Upper lobe of right lung (tissue), 1 donor: ENCODE results near the gene EXOC6. TPM values are rescaled to one million over a fixed set of nuclear protein-coding genes. Genes with fewer than 3 reads are reported as not detected.

ENCODE experiments used
- ATAC-seq: fragments of 200-7000 bp; cut with Tn5 transposase; one replicate; pipeline ENCODE4 v1.9.1; 2020; ENCODE audit warnings: mild to moderate bottlenecking, moderate library complexity
- DNase-seq: peaks from one replicate; pipeline ENCODE4 v3.0.0-alpha.2; 2020
- H3K27ac ChIP-seq: fragments of 200-600 bp; one replicate; pipeline ENCODE4 v1.8.0; 2022
- H3K27me3 ChIP-seq: fragments of 200-600 bp; one replicate; pipeline ENCODE4 v1.8.0; 2022; ENCODE audit warnings: mild to moderate bottlenecking
- H3K36me3 ChIP-seq: fragments of 200-600 bp; one replicate; pipeline ENCODE4 v1.8.0; 2022
- H3K4me1 ChIP-seq: fragments of 200-600 bp; one replicate; pipeline ENCODE4 v1.8.0; 2022
- H3K4me3 ChIP-seq: fragments of 200-600 bp; one replicate; pipeline ENCODE4 v1.8.0; 2022; ENCODE audit warnings: mild to moderate bottlenecking
- H3K9me3 ChIP-seq: fragments of 200-600 bp; one replicate; pipeline ENCODE4 v1.8.0; 2022
- intact Hi-C: fragments of 100-400 bp; cut with DNase I; formaldehyde crosslinking; loops from one replicate; pipeline ENCODE4 v1.11.0; 2022
- total RNA-seq: library from RNA; stranded (reverse); fragmentation: NEBNext Ultra II Directional; extraction: Animal tissue kit (Norgen Biotek cat#: 25700); gene quantifications from one replicate; pipeline ENCODE4 v1.2.1, GENCODE V29; 2021
- TF ChIP-seq, protein P1 (sequence below): fragments of 200-600 bp; IDR thresholded peaks from one replicate; pipeline ENCODE4 v1.8.0; 2022; ENCODE audit warnings: antibody characterized with exemption
- donor health status: DM: no; HTN: yes; CAD: no; lungs with severe emphysema.

The EXOC6 gene
- total RNA-seq, 1 donor from 2014 or later: 24.9 TPM

DNA sequence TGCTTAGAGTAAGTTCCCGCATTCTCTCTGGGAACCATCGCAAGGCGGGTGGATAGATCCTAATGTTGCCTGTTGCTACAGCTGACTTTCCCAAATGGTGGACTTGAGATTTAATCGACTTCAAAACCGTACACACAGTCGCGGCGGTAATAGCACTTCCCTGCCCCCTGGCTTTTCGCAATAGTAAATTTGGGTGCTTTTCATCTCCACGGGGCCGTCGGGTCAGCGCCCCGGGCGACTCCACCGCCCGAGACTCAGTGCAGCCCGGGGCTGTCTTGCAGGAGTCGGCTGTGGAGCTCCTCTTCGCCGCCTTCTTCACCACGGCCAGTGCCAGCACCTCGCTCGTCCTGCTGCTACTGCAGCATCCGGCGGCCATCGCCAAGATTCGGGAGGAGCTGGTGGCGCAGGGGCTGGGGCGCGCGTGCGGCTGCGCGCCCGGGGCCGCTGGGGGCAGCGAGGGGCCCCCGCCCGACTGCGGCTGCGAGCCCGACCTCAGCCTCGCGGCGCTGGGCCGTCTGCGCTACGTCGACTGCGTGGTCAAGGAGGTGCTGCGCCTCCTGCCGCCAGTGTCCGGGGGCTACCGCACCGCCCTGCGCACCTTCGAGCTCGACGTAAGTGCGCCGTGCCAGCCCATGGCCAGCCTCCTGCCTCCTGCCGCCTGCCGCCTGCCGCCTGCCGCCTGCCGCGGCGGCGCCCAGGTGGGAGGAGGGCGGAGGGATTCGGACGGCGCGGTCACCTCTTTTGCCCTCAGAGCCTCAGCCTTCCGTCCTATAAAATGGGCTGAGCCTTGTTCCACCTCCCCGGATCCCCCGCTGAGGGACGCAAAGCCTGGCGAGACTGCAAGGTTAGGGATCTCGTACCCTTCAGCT is 217.6 kb downstream of the EXOC6 start:
- H3K4me1 ChIP-seq: peaks cover 22% of the 10 kb centered on the region
- no peaks in the 10 kb centered on the region for H3K36me3 ChIP-seq
- intact Hi-C loops: no loop called here
- TF ChIP-seq, protein P1, sequence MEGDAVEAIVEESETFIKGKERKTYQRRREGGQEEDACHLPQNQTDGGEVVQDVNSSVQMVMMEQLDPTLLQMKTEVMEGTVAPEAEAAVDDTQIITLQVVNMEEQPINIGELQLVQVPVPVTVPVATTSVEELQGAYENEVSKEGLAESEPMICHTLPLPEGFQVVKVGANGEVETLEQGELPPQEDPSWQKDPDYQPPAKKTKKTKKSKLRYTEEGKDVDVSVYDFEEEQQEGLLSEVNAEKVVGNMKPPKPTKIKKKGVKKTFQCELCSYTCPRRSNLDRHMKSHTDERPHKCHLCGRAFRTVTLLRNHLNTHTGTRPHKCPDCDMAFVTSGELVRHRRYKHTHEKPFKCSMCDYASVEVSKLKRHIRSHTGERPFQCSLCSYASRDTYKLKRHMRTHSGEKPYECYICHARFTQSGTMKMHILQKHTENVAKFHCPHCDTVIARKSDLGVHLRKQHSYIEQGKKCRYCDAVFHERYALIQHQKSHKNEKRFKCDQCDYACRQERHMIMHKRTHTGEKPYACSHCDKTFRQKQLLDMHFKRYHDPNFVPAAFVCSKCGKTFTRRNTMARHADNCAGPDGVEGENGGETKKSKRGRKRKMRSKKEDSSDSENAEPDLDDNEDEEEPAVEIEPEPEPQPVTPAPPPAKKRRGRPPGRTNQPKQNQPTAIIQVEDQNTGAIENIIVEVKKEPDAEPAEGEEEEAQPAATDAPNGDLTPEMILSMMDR: no peak
- peaks cover 75% of the 10 kb centered on the region for H3K27me3 ChIP-seq
- H3K4me3 ChIP-seq: no peak overlapping the region
- no peaks in the 10 kb centered on the region for H3K9me3 ChIP-seq
- H3K27ac ChIP-seq: no peak overlapping the region
- DNase-seq (peak; percentile 63), ATAC-seq (no peak)

DNA sequence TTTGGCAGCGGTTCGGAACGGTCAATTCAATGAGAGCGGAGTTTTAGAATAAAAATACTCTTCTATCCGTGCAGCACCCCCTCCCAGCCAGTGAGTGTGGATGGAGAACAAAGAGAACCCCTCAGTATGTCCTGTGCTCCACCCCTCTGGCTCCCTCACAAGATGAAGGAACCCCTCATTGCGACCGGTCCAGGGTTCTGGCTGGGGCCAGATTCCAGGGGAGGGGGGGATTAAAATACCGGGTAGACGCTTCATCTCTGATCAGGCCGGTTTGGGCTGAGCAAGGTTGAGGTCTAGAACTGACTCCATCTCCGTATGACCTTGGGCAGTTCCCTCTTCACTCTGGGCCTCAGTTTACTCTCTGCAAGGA is 218.2 kb downstream of the EXOC6 start:
- Histone ChIP-seq H3K36me3 (no peaks in the 10 kb centered on the region), H3K4me3 (no peak overlapping the region), H3K27me3 (peaks cover 71% of the 10 kb centered on the region), H3K27ac (no peak overlapping the region), H3K9me3 (no peaks in the 10 kb centered on the region), H3K4me1 (peaks cover 21% of the 10 kb centered on the region)
- intact Hi-C loops: no loop called here
- ATAC-seq (no peak), DNase-seq (no peak)
- TF ChIP-seq, protein P1: no peak

DNA sequence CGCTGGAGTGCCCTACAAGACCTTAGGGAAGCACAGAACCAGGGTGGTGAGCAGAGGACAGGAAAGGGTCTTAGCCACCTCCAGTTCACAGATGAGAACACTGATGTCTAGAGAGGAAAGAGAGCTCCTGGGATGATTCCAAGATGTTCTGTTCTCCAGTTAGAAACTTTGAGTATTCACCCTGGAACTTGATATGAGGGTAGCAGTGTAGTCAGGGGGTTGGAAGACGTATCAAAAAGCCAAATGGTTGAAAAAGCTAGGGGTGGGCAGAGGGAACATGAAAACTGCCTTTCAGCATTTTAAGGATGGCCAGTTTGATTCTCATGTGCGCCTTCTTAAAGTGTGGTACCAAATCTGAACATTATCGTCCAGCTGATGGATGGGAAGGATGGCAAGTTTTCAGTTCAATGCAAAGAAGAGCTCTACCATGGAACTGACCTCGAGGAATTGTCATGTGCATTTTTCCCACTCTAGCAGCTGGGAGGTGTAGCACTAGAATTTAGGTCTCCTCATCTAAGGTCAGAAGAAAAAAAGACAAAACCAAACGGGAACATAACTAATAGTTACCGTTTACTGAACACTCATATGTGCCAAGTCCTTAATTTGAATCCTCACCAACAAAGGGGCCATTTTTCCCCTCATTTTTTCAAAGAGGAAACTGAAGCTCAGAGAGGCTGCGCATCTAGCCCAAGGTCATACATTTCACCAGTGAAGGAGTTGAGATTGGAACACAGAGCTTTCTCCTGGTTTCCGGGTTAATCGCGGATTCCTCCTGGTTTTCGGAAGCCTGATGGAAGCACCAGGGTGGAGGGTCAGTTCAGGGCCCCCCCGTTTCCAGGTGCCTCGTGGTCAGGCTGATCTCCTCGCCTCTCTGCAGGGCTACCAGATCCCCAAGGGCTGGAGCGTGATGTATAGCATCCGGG is 219.4 kb downstream of the EXOC6 start:
- intact Hi-C loops: no loop called here
- no peak for ATAC-seq
- TF ChIP-seq, protein P1: no peak
- Histone ChIP-seq H3K4me1 (peaks cover 20% of the 10 kb centered on the region), H3K27ac (no peak overlapping the region), H3K27me3 (peaks cover 71% of the 10 kb centered on the region), H3K36me3 (no peaks in the 10 kb centered on the region), H3K4me3 (no peak overlapping the region), H3K9me3 (no peaks in the 10 kb centered on the region)
- DNase-seq: no peak

DNA sequence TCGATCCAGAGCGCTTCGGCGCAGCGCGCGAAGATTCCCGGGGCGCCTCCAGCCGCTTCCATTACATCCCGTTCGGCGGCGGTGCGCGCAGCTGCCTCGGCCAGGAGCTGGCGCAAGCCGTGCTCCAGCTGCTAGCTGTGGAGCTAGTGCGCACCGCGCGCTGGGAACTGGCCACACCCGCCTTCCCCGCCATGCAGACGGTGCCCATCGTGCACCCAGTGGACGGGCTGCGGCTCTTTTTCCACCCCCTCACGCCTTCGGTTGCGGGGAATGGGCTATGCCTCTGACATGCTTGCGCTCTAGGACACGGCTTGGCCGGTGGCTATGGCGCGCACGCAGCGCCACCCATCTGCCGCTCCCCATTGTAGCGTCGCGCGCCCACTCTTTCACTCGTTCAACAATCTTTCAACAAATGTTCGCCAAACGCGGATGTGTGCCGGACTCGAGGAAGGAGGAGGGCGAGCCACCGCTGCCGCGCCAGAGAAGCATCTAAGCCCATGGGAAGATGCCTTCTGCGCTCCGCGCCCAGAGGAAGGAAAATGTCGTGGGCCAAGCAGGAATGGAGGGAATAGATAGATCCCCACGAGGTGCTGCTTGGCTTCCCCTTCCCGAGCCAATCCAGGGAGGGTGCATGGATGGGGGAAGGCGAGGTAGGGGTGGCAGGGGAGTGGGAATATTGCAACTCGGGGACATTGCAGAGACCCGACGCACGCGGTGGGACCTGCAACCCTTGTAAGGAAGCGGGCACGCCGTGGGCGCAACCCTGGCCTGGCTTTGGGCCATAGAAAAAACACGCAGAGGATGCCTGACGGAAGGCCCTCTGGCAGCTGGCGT is 220.3 kb downstream of the EXOC6 start:
- no peak for DNase-seq
- TF ChIP-seq, protein P1: no peak
- intact Hi-C loops: no loop called here
- Histone ChIP-seq H3K4me1 (peaks cover 28% of the 10 kb centered on the region), H3K27me3 (peaks cover 72% of the 10 kb centered on the region), H3K36me3 (no peaks in the 10 kb centered on the region), H3K4me3 (no peak overlapping the region), H3K27ac (no peak overlapping the region), H3K9me3 (no peaks in the 10 kb centered on the region)
- no peak for ATAC-seq

DNA sequence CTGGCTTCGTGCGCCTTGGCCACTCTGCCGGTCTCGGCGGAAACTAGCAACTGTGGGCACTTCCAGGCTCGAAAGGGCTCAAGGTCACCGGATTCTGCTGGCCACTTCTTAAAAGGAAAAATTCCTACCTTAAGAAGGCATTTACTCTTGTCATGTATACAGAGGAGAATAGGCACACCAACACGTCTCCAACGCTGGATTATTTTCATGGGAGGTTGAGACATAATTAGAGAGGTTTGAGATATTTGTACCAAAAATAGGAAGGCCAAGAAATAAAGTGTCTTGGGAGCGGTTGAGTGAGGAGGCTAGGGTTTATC is 220.9 kb downstream of the EXOC6 start:
- ATAC-seq: no peak
- no peaks in the 10 kb centered on the region for H3K9me3 ChIP-seq
- H3K4me1 ChIP-seq: peaks cover 33% of the 10 kb centered on the region
- TF ChIP-seq, protein P1: no peak
- no peak overlapping the region for H3K4me3 ChIP-seq
- H3K27me3 ChIP-seq: peaks cover 72% of the 10 kb centered on the region
- no peak for DNase-seq
- intact Hi-C loops: no loop called here
- no peaks in the 10 kb centered on the region for H3K36me3 ChIP-seq
- no peak overlapping the region for H3K27ac ChIP-seq
